HEK293 (cell line): ENCODE data around the gene TRUB2.

ENCODE experiments used
- CTCF ChIA-PET: fragments of 350-600 bp; formaldehyde crosslinking; extraction: SDS; loops from one replicate; lab custom pipeline; 2021; ENCODE audit warnings: antibody characterized with exemption; lab: Yijun Ruan, JAX
- POLR2A ChIA-PET: fragments of 300-600 bp; formaldehyde crosslinking; extraction: SDS; loops from one replicate; lab custom pipeline; 2020; ENCODE audit warnings: antibody characterized with exemption, inconsistent platforms; lab: Yijun Ruan, JAX
- H3K27ac ChIP-seq: fragments of 200-500 bp; sonication (Bioruptor generic); 2 replicates; pipeline ENCODE4 v1.5.1; 2014; ENCODE audit warnings: low read depth, low read length, control low read depth, inconsistent platforms; ENCODE audit errors: extremely low read depth
- H3K36me3 ChIP-seq, 2 experiments: fragments of 200-500 bp in 1 of 2; sonication (Bioruptor generic) in 1 of 2; 1 replicate in 1 of 2; 2 replicates in 1 of 2; pipeline ENCODE4 v1.5.1; 2014 to 2017; ENCODE audit warnings: inconsistent platforms in 2 of 2, low read length in 2 of 2; ENCODE audit not compliant: control insufficient read depth in 2 of 2, insufficient read depth in 1 of 2
- H3K4me1 ChIP-seq: fragments of 200-500 bp; sonication (Bioruptor generic); 2 replicates; pipeline ENCODE4 v1.5.1; 2014; ENCODE audit warnings: mild to moderate bottlenecking, low read length, inconsistent platforms; ENCODE audit not compliant: control insufficient read depth, insufficient read depth
- H3K4me3 ChIP-seq: 2 replicates; pipeline ENCODE4 v1.5.1; 2011; ENCODE audit warnings: low read depth, mild to moderate bottlenecking, control low read depth, low read length, moderate library complexity
- H3K9me3 ChIP-seq: fragments of 200-500 bp; sonication (Bioruptor generic); 2 replicates; pipeline ENCODE4 v1.5.1; 2014; ENCODE audit warnings: low read depth, low read length, inconsistent platforms; ENCODE audit not compliant: control insufficient read depth, insufficient read depth
- GLIS1 ChIP-seq: fragments of 450-650 bp; formaldehyde crosslinking; IDR thresholded peaks from 2 replicates; pipeline ENCODE4 v1.5.1; 2016; ENCODE audit warnings: missing biosample characterization, missing genetic modification characterization
- KLF1 ChIP-seq: fragments of 450-650 bp; formaldehyde crosslinking; IDR thresholded peaks from 2 replicates; pipeline ENCODE4 v1.5.1; 2016; ENCODE audit warnings: missing biosample characterization, missing genetic modification characterization
- REST ChIP-seq: fragments of 450-650 bp; formaldehyde crosslinking; IDR thresholded peaks from 2 replicates; pipeline ENCODE4 v1.5.1; 2016; ENCODE audit warnings: missing biosample characterization, missing genetic modification characterization
- SCRT2 ChIP-seq: fragments of 450-650 bp; formaldehyde crosslinking; IDR thresholded peaks from 2 replicates; pipeline ENCODE4 v1.5.1; 2016; ENCODE audit warnings: missing biosample characterization, missing genetic modification characterization
- TSHZ1 ChIP-seq: fragments of 450-650 bp; formaldehyde crosslinking; IDR thresholded peaks from 2 replicates; pipeline ENCODE4 v1.5.1; 2016; ENCODE audit warnings: missing biosample characterization, missing genetic modification characterization, borderline replicate concordance
- ZBTB7A ChIP-seq: fragments of 450-650 bp; formaldehyde crosslinking; IDR thresholded peaks from 2 replicates; pipeline ENCODE4 v1.5.1; 2016; ENCODE audit warnings: low read depth, missing biosample characterization, missing genetic modification characterization
- ZNF19 ChIP-seq: fragments of 450-650 bp; formaldehyde crosslinking; IDR thresholded peaks from 2 replicates; pipeline ENCODE4; 2016; ENCODE audit warnings: missing biosample characterization, missing genetic modification characterization, low read depth
- ZNF2 ChIP-seq: fragments of 450-650 bp; formaldehyde crosslinking; IDR thresholded peaks from 2 replicates; pipeline ENCODE4 v1.5.1; 2016; ENCODE audit warnings: missing biosample characterization, missing genetic modification characterization
- ZNF274 ChIP-seq, 2 experiments: fragments of 200-500 bp in 1 of 2; fragments of 450-650 bp in 1 of 2; sonication (Bioruptor generic) in 1 of 2; formaldehyde crosslinking in 1 of 2; IDR thresholded peaks; 2 replicates each; pipeline versions ENCODE4 v1.5.1 to v1.6.1; 2014 to 2016; ENCODE audit warnings: borderline replicate concordance in 1 of 2, inconsistent platforms in 1 of 2, low read length in 1 of 2, missing biosample characterization in 1 of 2, missing genetic modification characterization in 1 of 2
- ZNF391 ChIP-seq: fragments of 450-650 bp; formaldehyde crosslinking; IDR thresholded peaks from 2 replicates; pipeline ENCODE4 v1.5.1; 2016; ENCODE audit warnings: low read depth, missing biosample characterization, missing genetic modification characterization, borderline replicate concordance
- ZNF449 ChIP-seq: fragments of 450-650 bp; formaldehyde crosslinking; IDR thresholded peaks from 2 replicates; pipeline ENCODE4 v1.5.1; 2017; ENCODE audit warnings: missing biosample characterization, mild to moderate bottlenecking, missing genetic modification characterization, moderate library complexity
- ZNF513 ChIP-seq: fragments of 450-650 bp; IDR thresholded peaks from 2 replicates; pipeline ENCODE4 v1.5.1; 2018; ENCODE audit warnings: missing biosample characterization, missing genetic modification characterization
- ZNF544 ChIP-seq: fragments of 450-650 bp; formaldehyde crosslinking; IDR thresholded peaks from 2 replicates; pipeline ENCODE4 v1.5.0; 2017; ENCODE audit warnings: missing biosample characterization, missing genetic modification characterization
- ZNF600 ChIP-seq: fragments of 450-650 bp; formaldehyde crosslinking; IDR thresholded peaks from 2 replicates; pipeline ENCODE4 v1.5.1; 2016; ENCODE audit warnings: missing biosample characterization, missing genetic modification characterization
- ZNF654 ChIP-seq: fragments of 450-650 bp; formaldehyde crosslinking; IDR thresholded peaks from 2 replicates; pipeline ENCODE4 v1.5.1; 2016; ENCODE audit warnings: low read depth, missing biosample characterization, missing genetic modification characterization
- ZNF76 ChIP-seq: fragments of 450-650 bp; formaldehyde crosslinking; IDR thresholded peaks from 2 replicates; pipeline ENCODE4; 2016; ENCODE audit warnings: low read depth, missing biosample characterization, missing genetic modification characterization, borderline replicate concordance
- ZNF791 ChIP-seq: fragments of 450-650 bp; formaldehyde crosslinking; IDR thresholded peaks from 2 replicates; pipeline ENCODE4 v1.5.1; 2016; ENCODE audit warnings: missing biosample characterization, missing genetic modification characterization

TRUB2 gene

GRCh38 chr9:128343855-128344254 lies 21.6 kb upstream of the TRUB2 start:
- Histone ChIP-seq H3K4me3 (no peak overlapping the region), H3K4me1 (no peaks in the 10 kb centered on the region), H3K9me3 (no peaks in the 10 kb centered on the region), H3K27ac (no peak overlapping the region), H3K36me3 (peaks cover 6 to 60% of the 10 kb centered on the region in 2 experiments; a peak in 2 of 3 replicates)
- POLR2A ChIA-PET: no interaction called here
- CTCF ChIA-PET: interaction anchor here (0.6 to 1.3 kb wide), 2 partner anchors 48 to 60 kb away, joined by 3 to 9 read pairs; no protein-coding TSS in a partner anchor
- TF ChIP-seq ZNF449: no peak
- no peak for TF ChIP-seq ZNF791

GRCh38 chr9:128342971-128343680 lies 20.9 kb upstream of the TRUB2 start:
- peaks cover 6 to 52% of the 10 kb centered on the region in 2 experiments; a peak in 2 of 3 replicates for H3K36me3 ChIP-seq
- no peaks in the 10 kb centered on the region for H3K9me3 ChIP-seq
- H3K27ac ChIP-seq: no peak overlapping the region
- H3K4me3 ChIP-seq: no peak overlapping the region
- ChIA-PET CTCF (no interaction called here), POLR2A (no interaction called here)
- no peaks in the 10 kb centered on the region for H3K4me1 ChIP-seq
- TF ChIP-seq REST (tag by site-specific recombination) (peak; percentile 88), ZNF513 (tag by site-specific recombination) (no peak)

GRCh38 chr9:128341435-128341849 lies 19.2 kb upstream of the TRUB2 start:
- Histone ChIP-seq H3K4me1 (no peaks in the 10 kb centered on the region), H3K4me3 (peak overlapping the region; percentile 81), H3K9me3 (no peaks in the 10 kb centered on the region), H3K27ac (peak overlapping the region; percentile 51; the same call in 1 of the 2 replicates), H3K36me3 (peaks cover 0 to 39% of the 10 kb centered on the region in 2 experiments; a peak in 2 of 3 replicates)
- CTCF ChIA-PET: interaction anchor here (0.6 to 2.0 kb wide), 28 partner anchors 12 to 585 kb away, joined by 3 to 14 read pairs (median 4); partner anchors contain the start of genes CERCAM and URM1
- POLR2A ChIA-PET: interaction anchor here (0.6 to 1.1 kb wide), 6 partner anchors 8 to 148 kb away, joined by 3 to 6 read pairs (median 4); no protein-coding TSS in a partner anchor
- TF ChIP-seq ZNF544 (tag by site-specific recombination) (no peak), ZNF600 (tag by site-specific recombination) (no peak), ZNF2 (tag by site-specific recombination) (no peak), ZNF19 (tag by site-specific recombination) (no peak), GLIS1 (tag by site-specific recombination) (peak; percentile 86), TSHZ1 (tag by site-specific recombination) (no peak), ZBTB7A (no peak), ZNF76 (tag by site-specific recombination) (no peak), ZNF391 (tag by site-specific recombination) (no peak), KLF1 (no peak), ZNF274 (IDR thresholded peaks at IDR 0.05; ENCODE audit: low read length) (no peak), ZNF274 (tag by site-specific recombination; IDR thresholded peaks at IDR 0.05; ENCODE audit: borderline replicate concordance) (no peak), SCRT2 (no peak), ZNF654 (tag by site-specific recombination) (peak; percentile 23; the same call in 1 of the 2 replicates)
